Upper lobe of left lung (tissue), 4 donors: ENCODE data around the gene TAOK1.

Source experiments
- EP300 ChIP-seq, 4 donors: sonication (generic); formaldehyde crosslinking; IDR thresholded peaks; one replicate each; pipeline ENCODE4 v1.5.1; 2017; ENCODE audit warnings: antibody characterized with exemption in 4 of 4, control low read depth in 2 of 4
- POLR2A ChIP-seq, 4 donors: fragments of 450-650 bp; IDR thresholded peaks; one replicate each; pipeline ENCODE4 v1.5.1; 2016 to 2017; ENCODE audit warnings: antibody characterized with exemption in 4 of 4, mild to moderate bottlenecking in 2 of 4
- POLR2AphosphoS5 ChIP-seq, 2 donors: sonication (generic); formaldehyde crosslinking; IDR thresholded peaks; one replicate each; pipeline ENCODE4 v1.5.1; 2017; ENCODE audit warnings: antibody characterized with exemption in 2 of 2
- TF ChIP-seq, protein P1 (sequence below), 6 experiments: fragments of 450-650 bp in 4 of 6; fragments of 200-600 bp in 2 of 6; sonication (generic) in 2 of 6; IDR thresholded peaks; one replicate each; pipeline ENCODE4 v1.5.1; 2016 to 2019; ENCODE audit warnings: antibody characterized with exemption in 6 of 6

DNA sequence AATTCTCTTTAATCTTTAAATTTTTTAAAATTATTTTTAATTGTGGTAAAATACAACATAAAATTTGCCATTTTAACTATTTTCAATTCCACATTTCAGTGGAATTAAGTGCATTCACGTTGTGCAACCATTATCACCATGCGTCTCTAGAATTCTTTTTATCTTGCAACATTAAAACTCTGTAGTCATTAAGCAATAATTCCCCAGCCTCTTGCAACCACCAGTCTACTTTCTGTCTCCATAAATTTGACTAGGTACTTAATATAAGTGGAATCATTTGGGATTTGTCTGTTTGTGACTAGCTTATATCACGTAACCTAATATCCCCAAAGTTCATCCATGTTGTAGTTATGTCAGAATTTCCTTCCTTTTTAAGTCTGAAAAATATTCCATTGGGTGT, 79.1 kb downstream of the TAOK1 start:
- TF ChIP-seq, protein P1, sequence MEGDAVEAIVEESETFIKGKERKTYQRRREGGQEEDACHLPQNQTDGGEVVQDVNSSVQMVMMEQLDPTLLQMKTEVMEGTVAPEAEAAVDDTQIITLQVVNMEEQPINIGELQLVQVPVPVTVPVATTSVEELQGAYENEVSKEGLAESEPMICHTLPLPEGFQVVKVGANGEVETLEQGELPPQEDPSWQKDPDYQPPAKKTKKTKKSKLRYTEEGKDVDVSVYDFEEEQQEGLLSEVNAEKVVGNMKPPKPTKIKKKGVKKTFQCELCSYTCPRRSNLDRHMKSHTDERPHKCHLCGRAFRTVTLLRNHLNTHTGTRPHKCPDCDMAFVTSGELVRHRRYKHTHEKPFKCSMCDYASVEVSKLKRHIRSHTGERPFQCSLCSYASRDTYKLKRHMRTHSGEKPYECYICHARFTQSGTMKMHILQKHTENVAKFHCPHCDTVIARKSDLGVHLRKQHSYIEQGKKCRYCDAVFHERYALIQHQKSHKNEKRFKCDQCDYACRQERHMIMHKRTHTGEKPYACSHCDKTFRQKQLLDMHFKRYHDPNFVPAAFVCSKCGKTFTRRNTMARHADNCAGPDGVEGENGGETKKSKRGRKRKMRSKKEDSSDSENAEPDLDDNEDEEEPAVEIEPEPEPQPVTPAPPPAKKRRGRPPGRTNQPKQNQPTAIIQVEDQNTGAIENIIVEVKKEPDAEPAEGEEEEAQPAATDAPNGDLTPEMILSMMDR (IDR thresholded peaks at IDR 0.05): no peak
- TF ChIP-seq POLR2A (IDR thresholded peaks at IDR 0.05): no peak
- no peak for TF ChIP-seq POLR2AphosphoS5 (IDR thresholded peaks at IDR 0.05)
- no peak for TF ChIP-seq EP300 (IDR thresholded peaks at IDR 0.05)
